Activated T-cell treated with anti-CD3 and anti-CD28 coated beads for 48 hours (primary cell): ENCODE measurements around the gene ZCCHC4.

Experiments used
- DNase-seq: peaks from one replicate; pipeline ENCODE4 v3.0.0-alpha.2; 2020; ENCODE audit warnings: low read depth

The ZCCHC4 gene

GRCh38 chr4:25312496-25313200 is at the start of gene ZCCHC4:
Gene ZCCHC4 (plus strand): TSS chr4:25312774. CDS start chr4:25312810, 36 bp downstream.
- peak; percentile 84 for DNase-seq

- DNase-seq: no peak
Observed at GRCh38 chr4:25271866-25272265, 40.7 kb upstream of the ZCCHC4 start.

GRCh38 chr4:25280210-25280609 is 32.4 kb upstream of the ZCCHC4 start:
- DNase-seq: no peak

- no peak for DNase-seq
Observed at GRCh38 chr4:25283948-25284347, 28.6 kb upstream of the ZCCHC4 start.

GRCh38 chr4:25284466-25284865 is 28.1 kb upstream of the ZCCHC4 start:
- no peak for DNase-seq

GRCh38 chr4:25290490-25291067 is 22.0 kb upstream of the ZCCHC4 start:
- DNase-seq: no peak

- no peak for DNase-seq
Observed at GRCh38 chr4:25291158-25291733, 21.3 kb upstream of the ZCCHC4 start.

GRCh38 chr4:25297528-25298242 is 14.9 kb upstream of the ZCCHC4 start:
- no peak for DNase-seq

GRCh38 chr4:25299476-25300203 is 12.9 kb upstream of the ZCCHC4 start:
- no peak for DNase-seq

- DNase-seq: no peak
Observed at GRCh38 chr4:25301471-25301870, 11.1 kb upstream of the ZCCHC4 start.

GRCh38 chr4:25302626-25303025 is 9.9 kb upstream of the ZCCHC4 start:
- DNase-seq: no peak

- no peak for DNase-seq
Observed at GRCh38 chr4:25303578-25303977, 9.0 kb upstream of the ZCCHC4 start.

GRCh38 chr4:25306518-25307057 is 6.0 kb upstream of the ZCCHC4 start:
- DNase-seq: no peak

- DNase-seq: no peak
Observed at GRCh38 chr4:25307596-25307995, 5.0 kb upstream of the ZCCHC4 start.

- DNase-seq: no peak
Observed at GRCh38 chr4:25308306-25308705, 4.3 kb upstream of the ZCCHC4 start.

GRCh38 chr4:25308761-25309160 is 3.8 kb upstream of the ZCCHC4 start:
- no peak for DNase-seq

GRCh38 chr4:25310066-25310802 is 2.3 kb upstream of the ZCCHC4 start:
- no peak for DNase-seq

- no peak for DNase-seq
Observed at GRCh38 chr4:25310803-25311166, 1.8 kb upstream of the ZCCHC4 start.

- no peak for DNase-seq
Observed at GRCh38 chr4:25313201-25313895, 774 bp downstream of the ZCCHC4 start.

GRCh38 chr4:25320336-25320735 is 7.8 kb downstream of the ZCCHC4 start:
- DNase-seq: no peak

- no peak for DNase-seq
Observed at GRCh38 chr4:25320773-25321172, 8.2 kb downstream of the ZCCHC4 start.
